Suprapubic skin (tissue), 4 donors: ENCODE results near the gene OLR1.

Source experiments
- EP300 ChIP-seq: sonication (generic); formaldehyde crosslinking; IDR thresholded peaks from one replicate; pipeline ENCODE4 v1.6.1; 2017; ENCODE audit warnings: antibody characterized with exemption
- POLR2A ChIP-seq, 2 donors: fragments of 450-650 bp; IDR thresholded peaks; one replicate each; pipeline ENCODE4 v1.6.1; 2017; ENCODE audit warnings: antibody characterized with exemption in 2 of 2, mild to moderate bottlenecking in 2 of 2, moderate library complexity in 2 of 2
- POLR2AphosphoS5 ChIP-seq, 3 donors: sonication (generic); formaldehyde crosslinking; IDR thresholded peaks; one replicate each; pipeline ENCODE4 v1.6.1; 2017; ENCODE audit warnings: antibody characterized with exemption in 3 of 3
- TF ChIP-seq, protein P1 (sequence below), 2 donors: fragments of 200-600 bp in 1 of 2; fragments of 450-650 bp in 1 of 2; sonication (generic) in 1 of 2; IDR thresholded peaks; one replicate each; pipeline ENCODE4 v1.5.1; 2016 to 2019; ENCODE audit warnings: antibody characterized with exemption in 2 of 2, mild to moderate bottlenecking in 1 of 2, moderate library complexity in 1 of 2

GRCh38 chr12:10115311-10115710 is 56.6 kb downstream of the OLR1 start:
- TF ChIP-seq POLR2AphosphoS5 (IDR thresholded peaks at IDR 0.05) (no peak), POLR2A (IDR thresholded peaks at IDR 0.05) (no peak), EP300 (no peak)
- TF ChIP-seq, protein P1, sequence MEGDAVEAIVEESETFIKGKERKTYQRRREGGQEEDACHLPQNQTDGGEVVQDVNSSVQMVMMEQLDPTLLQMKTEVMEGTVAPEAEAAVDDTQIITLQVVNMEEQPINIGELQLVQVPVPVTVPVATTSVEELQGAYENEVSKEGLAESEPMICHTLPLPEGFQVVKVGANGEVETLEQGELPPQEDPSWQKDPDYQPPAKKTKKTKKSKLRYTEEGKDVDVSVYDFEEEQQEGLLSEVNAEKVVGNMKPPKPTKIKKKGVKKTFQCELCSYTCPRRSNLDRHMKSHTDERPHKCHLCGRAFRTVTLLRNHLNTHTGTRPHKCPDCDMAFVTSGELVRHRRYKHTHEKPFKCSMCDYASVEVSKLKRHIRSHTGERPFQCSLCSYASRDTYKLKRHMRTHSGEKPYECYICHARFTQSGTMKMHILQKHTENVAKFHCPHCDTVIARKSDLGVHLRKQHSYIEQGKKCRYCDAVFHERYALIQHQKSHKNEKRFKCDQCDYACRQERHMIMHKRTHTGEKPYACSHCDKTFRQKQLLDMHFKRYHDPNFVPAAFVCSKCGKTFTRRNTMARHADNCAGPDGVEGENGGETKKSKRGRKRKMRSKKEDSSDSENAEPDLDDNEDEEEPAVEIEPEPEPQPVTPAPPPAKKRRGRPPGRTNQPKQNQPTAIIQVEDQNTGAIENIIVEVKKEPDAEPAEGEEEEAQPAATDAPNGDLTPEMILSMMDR (IDR thresholded peaks at IDR 0.05): no peak
